Measurements from ENCODE around the gene CD28. TPM values are rescaled to one million over a fixed set of nuclear protein-coding genes. Genes with fewer than 3 reads are reported as not detected.

Gene CD28
- total RNA-seq, 1 donor from 2014 or later: 0.05 TPM

DNA sequence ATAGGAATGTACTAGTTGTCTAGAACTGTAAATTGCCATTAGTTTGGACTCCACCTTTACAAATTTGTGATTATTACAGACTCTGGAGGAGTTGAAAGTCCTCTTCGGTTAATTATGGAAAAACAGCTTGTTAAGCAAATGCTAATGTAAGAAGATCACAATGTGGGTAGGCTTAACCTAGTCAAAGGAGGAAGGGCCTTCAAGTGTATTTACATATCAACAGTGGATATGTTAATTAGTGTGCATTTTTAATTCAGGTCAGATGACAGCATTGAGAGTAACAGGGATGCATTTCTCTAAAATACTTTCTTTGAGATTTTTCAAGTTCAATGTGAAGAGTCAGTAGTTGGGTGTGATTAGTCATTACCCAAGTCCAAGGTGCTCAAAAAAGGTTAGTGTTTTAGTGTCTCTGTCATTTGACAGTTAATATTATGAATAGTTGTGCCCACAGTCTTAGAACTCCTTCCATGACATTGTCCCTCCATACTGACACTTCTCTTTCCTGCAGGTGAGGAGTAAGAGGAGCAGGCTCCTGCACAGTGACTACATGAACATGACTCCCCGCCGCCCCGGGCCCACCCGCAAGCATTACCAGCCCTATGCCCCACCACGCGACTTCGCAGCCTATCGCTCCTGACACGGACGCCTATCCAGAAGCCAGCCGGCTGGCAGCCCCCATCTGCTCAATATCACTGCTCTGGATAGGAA is 28.0 kb downstream of the CD28 start:
- no peak for TF ChIP-seq CTCF (IDR thresholded peaks at IDR 0.05)
- DNase-seq (ENCODE audit: low spot score): peak; percentile 83
- Mint-ChIP-seq H3K4me1 (ENCODE audit: low read depth) (peaks cover 6% of the 10 kb centered on the region), H3K4me3 (ENCODE audit: unreplicated experiment) (no peak overlapping the region), H3K9me3 (ENCODE audit: low read depth) (no peaks in the 10 kb centered on the region), H3K27ac (ENCODE audit: unreplicated experiment) (no peak overlapping the region), H3K36me3 (ENCODE audit: low read depth) (no peaks in the 10 kb centered on the region), H3K27me3 (ENCODE audit: low read depth) (no peaks in the 10 kb centered on the region)

- H3K4me1 Mint-ChIP-seq (ENCODE audit: low read depth): peaks cover 5% of the 10 kb centered on the region
- no peaks in the 10 kb centered on the region for H3K9me3 Mint-ChIP-seq (ENCODE audit: low read depth)
- no peaks in the 10 kb centered on the region for H3K36me3 Mint-ChIP-seq (ENCODE audit: low read depth)
- no peak for TF ChIP-seq CTCF (IDR thresholded peaks at IDR 0.05)
- DNase-seq (ENCODE audit: low spot score): no peak
- no peak overlapping the region for H3K4me3 Mint-ChIP-seq (ENCODE audit: unreplicated experiment)
- H3K27ac Mint-ChIP-seq (ENCODE audit: unreplicated experiment): no peak overlapping the region
- H3K27me3 Mint-ChIP-seq (ENCODE audit: low read depth): no peaks in the 10 kb centered on the region
Measured at GRCh38 chr2:203737360-203737759, 30.9 kb downstream of the CD28 start.

DNA sequence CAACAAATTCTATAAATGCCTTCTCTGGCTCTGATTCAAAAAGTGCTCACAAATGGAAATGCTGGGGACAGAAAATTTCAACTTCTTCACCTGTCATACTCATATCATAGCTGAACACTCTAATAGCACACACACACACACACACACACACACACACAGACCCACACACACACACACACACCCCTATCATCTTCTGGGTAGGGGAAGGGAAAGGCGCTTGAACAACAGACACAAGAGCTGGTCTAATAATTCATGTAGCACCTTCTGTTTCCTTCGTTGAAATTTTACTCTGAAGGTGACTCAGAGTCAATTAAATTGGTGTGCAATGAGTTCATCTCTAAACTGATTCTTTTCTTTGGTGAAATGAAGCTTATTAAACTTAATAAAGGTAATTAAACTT is 32.9 kb downstream of the CD28 start:
- Mint-ChIP-seq H3K4me3 (ENCODE audit: unreplicated experiment) (no peak overlapping the region), H3K9me3 (ENCODE audit: low read depth) (no peaks in the 10 kb centered on the region), H3K27me3 (ENCODE audit: low read depth) (no peaks in the 10 kb centered on the region), H3K36me3 (ENCODE audit: low read depth) (no peaks in the 10 kb centered on the region), H3K4me1 (ENCODE audit: low read depth) (peaks cover 16% of the 10 kb centered on the region), H3K27ac (ENCODE audit: unreplicated experiment) (no peak overlapping the region)
- no peak for DNase-seq (ENCODE audit: low spot score)
- TF ChIP-seq CTCF (IDR thresholded peaks at IDR 0.05): no peak

DNA sequence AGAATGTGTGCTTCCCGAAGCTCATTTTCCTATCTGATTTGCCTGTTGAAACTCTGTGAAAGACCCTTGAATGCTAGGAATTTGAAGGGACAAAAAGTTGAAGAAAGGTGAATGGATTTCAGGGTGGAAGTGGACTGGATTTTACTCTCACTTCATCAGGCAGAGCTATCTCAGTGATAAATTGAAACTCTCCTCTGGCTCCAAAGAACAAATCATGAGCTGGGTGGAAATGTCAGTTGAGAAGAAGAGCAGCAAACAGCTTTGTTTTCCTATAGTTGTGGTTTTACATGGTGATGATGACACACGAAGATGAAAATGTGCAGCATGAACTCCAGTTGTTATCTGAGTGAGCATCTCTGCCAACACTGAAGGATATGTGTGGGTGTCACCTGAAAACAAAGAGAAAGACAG is 34.4 kb downstream of the CD28 start:
- Mint-ChIP-seq H3K4me1 (ENCODE audit: low read depth) (peaks cover 21% of the 10 kb centered on the region), H3K4me3 (ENCODE audit: unreplicated experiment) (no peak overlapping the region), H3K9me3 (ENCODE audit: low read depth) (peaks cover 4% of the 10 kb centered on the region), H3K36me3 (ENCODE audit: low read depth) (no peaks in the 10 kb centered on the region), H3K27me3 (ENCODE audit: low read depth) (no peaks in the 10 kb centered on the region), H3K27ac (ENCODE audit: unreplicated experiment) (no peak overlapping the region)
- no peak for DNase-seq (ENCODE audit: low spot score)
- no peak for TF ChIP-seq CTCF (IDR thresholded peaks at IDR 0.05)

GRCh38 chr2:203741566-203741965 is 35.1 kb downstream of the CD28 start:
- no peaks in the 10 kb centered on the region for H3K27me3 Mint-ChIP-seq (ENCODE audit: low read depth)
- TF ChIP-seq CTCF (IDR thresholded peaks at IDR 0.05): no peak
- no peaks in the 10 kb centered on the region for H3K36me3 Mint-ChIP-seq (ENCODE audit: low read depth)
- DNase-seq (ENCODE audit: low spot score): no peak
- H3K9me3 Mint-ChIP-seq (ENCODE audit: low read depth): peaks cover 4% of the 10 kb centered on the region
- no peak overlapping the region for H3K27ac Mint-ChIP-seq (ENCODE audit: unreplicated experiment)
- no peak overlapping the region for H3K4me3 Mint-ChIP-seq (ENCODE audit: unreplicated experiment)
- H3K4me1 Mint-ChIP-seq (ENCODE audit: low read depth): peaks cover 21% of the 10 kb centered on the region
